ENCODE data around the gene SRC.

DNA sequence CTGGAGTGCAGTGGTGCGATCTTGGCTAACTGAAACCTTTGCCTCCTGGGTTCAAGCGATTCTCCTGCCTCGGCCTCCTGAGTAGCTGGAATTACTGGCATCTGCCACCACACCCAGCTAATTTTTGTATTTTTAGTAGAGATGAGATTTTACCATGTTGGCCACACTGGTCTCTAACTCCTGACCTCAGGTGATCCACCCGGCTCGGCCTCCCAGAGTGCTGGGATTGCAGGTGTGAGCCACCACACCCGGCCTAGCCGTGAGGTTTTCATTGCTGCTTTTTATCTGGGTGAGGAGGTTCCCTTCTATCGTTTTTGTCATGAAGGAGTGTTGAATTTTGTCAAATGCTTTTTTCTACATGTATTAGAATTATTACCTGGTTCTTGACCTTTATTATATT lies 23.9 kb downstream of the SRC start:
- no peak for TF ChIP-seq SIN3A (IDR thresholded peaks at IDR 0.05; ENCODE audit: borderline replicate concordance, insufficient read depth, low read length)
- no peak for TF ChIP-seq POLR2AphosphoS5 (IDR thresholded peaks at IDR 0.05; ENCODE audit: low read depth, low read length)
- TF ChIP-seq TAF1 (IDR thresholded peaks at IDR 0.05; ENCODE audit: borderline replicate concordance, insufficient read depth, low read length): no peak
- TF ChIP-seq, protein P1, sequence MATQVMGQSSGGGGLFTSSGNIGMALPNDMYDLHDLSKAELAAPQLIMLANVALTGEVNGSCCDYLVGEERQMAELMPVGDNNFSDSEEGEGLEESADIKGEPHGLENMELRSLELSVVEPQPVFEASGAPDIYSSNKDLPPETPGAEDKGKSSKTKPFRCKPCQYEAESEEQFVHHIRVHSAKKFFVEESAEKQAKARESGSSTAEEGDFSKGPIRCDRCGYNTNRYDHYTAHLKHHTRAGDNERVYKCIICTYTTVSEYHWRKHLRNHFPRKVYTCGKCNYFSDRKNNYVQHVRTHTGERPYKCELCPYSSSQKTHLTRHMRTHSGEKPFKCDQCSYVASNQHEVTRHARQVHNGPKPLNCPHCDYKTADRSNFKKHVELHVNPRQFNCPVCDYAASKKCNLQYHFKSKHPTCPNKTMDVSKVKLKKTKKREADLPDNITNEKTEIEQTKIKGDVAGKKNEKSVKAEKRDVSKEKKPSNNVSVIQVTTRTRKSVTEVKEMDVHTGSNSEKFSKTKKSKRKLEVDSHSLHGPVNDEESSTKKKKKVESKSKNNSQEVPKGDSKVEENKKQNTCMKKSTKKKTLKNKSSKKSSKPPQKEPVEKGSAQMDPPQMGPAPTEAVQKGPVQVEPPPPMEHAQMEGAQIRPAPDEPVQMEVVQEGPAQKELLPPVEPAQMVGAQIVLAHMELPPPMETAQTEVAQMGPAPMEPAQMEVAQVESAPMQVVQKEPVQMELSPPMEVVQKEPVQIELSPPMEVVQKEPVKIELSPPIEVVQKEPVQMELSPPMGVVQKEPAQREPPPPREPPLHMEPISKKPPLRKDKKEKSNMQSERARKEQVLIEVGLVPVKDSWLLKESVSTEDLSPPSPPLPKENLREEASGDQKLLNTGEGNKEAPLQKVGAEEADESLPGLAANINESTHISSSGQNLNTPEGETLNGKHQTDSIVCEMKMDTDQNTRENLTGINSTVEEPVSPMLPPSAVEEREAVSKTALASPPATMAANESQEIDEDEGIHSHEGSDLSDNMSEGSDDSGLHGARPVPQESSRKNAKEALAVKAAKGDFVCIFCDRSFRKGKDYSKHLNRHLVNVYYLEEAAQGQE (IDR thresholded peaks at IDR 0.05; ENCODE audit: insufficient read depth in 1 of 2, low read depth in 2 of 2, low read length in 2 of 2): no peak
- TF ChIP-seq FOXP2 (optimal IDR thresholded peaks at IDR 0.05; ENCODE audit: borderline replicate concordance, extremely low read depth, extremely low read length, insufficient read depth): no peak
